ENCODE results near the gene DUSP6.
A peak's percentile ranks its signal among the peaks of the same experiment; 100 is the strongest.

Gene DUSP6

DNA sequence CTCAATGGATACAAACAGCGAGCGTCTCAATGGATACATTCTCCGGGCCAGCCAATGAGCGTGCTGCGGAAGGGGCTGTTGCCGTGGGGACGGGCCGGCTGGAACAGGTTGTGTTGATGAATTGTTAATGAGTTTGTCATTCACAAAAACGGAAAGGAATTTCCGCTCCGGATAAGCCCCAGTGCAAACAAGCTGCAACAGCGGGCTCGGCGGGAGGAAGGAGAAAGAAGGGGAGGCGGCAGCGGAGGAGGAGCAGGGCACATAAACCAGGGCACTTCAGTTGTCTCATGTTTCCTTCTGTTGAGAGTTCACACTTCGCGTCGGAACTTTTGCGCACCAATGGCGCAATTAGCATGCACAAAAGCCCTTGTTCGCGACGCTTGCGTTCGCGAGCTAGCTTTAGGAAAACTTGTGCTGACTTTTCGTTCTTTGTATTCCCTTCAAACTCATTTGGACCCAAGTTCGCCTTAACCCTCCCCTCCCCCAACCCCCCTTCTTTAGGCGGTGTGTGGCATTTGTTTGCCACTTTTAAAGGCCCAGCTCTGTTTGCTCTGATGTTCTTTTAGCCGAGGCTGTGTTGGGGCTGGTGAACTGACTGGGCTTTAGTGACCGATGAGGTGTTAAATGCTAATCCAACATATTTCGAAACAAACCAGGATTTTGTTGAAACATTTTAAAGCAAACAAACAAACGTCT is at the start of gene DUSP6:
TSS of gene DUSP6 (minus strand) at position 10 of the 696 bp plus-strand sequence. CDS start 462 bp downstream, outside the sequence.
- peak in 1 of 2 experiments; percentile 56 for DNase-seq

DNA sequence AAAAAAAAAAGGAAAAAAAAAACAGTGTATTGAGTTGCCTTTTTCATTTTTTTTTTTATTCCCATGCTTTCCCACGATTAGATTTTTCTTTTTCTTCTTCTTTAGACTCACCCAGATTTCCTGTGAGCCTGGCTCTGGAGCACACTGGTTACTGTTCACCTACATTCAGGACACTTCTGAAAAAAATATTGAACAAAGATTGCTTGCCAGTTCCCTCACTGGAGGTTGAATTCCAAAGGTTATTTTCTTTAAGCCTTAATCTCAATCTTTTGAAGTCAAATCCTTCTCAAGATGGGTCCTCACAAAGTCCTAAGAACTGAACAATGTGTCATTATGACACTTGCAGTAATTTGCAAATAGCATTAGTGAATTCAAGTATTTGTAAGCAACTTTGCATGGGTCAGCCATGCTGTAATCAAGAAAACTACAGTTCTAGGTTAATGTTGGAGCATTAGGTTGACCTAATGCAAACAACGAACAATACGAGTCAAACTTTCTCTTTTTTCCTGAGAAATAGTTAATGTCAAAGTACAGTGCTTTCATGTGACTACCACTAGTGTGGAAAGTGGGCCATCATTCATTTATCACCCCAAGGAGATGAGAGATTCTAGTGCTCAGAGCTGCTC is 49.2 kb upstream of the DUSP6 start:
- DNase-seq = no peak

GRCh38 chr12:89400415-89400814 is 48.1 kb upstream of the DUSP6 start:
- DNase-seq = no peak

- no peak for DNase-seq
These were observed 43.4 kb upstream of the DUSP6 start for GRCh38 chr12:89395712-89396111.

- DNase-seq = no peak
These were observed 41.3 kb upstream of the DUSP6 start for GRCh38 chr12:89393551-89394121.

DNA sequence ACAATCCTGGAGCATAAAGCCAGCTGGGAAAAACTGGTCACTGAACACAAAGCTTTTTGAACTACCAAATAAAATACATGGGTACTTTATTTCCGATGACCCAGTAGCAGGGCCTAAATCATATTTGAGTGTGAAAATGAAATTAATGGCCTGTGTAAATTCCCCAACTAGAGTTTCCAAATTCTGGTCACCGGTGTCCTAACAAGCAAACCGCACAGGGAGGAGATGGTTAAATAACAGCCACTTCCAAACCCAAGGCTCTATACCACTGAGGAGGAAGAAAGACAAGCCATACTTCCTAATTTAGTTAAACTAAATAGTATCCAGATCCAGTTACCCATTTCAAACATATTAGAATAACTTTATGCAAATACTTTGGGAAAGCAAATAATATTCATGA is 40.1 kb upstream of the DUSP6 start:
- DNase-seq = no peak

GRCh38 chr12:89391726-89392336 is 39.5 kb upstream of the DUSP6 start:
- DNase-seq = no peak

DNA sequence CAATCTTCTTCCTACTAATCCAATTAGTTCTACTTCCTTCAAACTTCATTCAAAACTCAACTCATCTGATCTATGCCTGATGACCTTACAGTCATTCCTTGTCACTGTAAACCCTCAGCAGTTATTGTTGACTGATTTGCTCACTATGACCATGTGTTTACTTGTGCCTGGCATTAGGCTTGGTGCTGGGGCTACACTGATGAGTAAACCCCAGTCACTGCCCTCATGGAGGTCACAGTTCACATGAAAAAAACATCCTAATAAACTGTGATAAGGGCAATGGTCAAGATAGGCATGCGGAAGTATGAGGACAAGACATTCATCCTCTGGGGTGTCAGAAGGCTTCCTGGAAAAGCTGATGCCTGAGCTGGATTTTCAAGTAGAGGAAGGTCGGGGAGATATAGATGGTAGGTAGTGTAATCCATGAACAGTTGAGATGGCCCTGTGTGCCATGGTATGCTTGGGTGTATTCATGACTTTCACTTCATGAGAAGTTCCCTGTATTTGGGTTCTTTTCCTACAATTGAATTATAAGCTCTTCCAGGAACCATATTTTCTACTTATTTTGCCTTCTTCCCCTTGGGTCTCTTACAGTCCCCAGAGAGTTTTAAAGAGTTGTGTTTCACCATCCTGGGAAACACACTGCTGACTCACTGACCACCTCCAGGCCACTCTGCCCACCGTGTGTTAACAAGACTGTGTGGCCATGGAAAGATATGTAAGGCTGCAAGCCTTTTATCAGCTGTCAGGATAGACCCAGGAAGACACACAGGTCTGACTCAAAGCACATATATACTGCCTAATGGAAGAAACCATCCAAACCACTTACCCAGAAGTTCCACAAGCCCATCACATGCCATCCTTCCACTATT is 38.7 kb upstream of the DUSP6 start:
- no peak for DNase-seq

DNA sequence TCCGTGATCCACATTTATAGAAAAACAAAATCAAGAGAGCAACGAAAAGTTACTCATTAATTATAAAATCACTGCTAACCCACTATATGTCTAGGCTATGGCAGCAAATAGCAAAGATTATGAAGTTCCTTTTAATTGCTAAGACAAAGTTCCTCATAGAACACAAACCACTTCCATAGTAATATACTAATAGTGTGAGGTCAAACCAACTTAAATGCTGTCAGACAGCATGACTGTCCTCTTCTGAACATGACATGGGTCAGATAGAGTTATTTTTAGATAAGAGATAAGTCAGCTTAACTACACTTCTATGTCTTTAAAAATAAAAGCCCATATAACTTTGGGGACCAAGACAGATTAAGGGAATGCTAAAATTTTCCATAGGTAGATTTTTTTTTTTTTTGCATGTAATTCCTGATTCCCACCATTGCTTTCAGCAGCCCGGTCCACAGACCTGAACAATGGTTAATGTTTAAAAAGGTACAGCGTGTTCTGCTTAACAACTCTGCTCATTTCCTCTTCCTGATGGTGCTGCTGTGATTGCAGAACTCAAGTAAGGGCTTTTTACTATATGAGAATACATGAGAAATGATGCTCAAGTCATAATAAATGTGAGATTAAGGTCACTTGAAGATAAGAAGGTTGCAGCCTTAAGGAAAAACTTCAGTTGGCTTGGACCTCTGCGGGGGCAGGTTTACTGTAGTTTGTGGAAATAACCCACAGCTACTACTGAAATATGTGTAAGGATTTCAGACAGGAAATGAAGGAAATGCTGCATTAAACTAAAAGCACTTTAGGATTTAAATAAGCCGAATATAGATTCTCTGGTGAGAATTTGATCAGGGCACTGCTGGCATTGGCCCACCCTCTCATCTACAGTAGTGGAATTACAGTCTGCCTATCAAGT is 37.7 kb upstream of the DUSP6 start:
- no peak for DNase-seq

- DNase-seq = no peak
These were observed 33.8 kb upstream of the DUSP6 start for GRCh38 chr12:89386138-89386537.

DNA sequence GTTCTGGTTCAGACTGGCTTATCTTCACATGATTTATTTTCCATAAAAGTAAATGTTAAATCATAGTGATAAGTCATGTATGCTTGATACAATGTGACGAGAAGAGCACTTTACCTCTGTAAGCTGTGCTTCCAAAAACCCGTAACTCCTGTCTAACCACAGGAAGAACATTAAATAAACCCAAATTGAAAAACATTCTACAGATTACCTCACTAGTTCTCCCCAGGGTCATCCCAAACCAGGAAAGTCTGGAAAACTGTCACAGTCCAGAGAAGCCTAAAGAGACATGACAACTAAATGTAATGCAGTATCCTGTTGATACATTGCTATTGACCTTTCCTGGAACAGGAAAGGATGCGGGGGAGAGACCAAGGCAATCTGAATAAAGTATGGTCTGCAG is 32.5 kb upstream of the DUSP6 start:
- DNase-seq = no peak

DNA sequence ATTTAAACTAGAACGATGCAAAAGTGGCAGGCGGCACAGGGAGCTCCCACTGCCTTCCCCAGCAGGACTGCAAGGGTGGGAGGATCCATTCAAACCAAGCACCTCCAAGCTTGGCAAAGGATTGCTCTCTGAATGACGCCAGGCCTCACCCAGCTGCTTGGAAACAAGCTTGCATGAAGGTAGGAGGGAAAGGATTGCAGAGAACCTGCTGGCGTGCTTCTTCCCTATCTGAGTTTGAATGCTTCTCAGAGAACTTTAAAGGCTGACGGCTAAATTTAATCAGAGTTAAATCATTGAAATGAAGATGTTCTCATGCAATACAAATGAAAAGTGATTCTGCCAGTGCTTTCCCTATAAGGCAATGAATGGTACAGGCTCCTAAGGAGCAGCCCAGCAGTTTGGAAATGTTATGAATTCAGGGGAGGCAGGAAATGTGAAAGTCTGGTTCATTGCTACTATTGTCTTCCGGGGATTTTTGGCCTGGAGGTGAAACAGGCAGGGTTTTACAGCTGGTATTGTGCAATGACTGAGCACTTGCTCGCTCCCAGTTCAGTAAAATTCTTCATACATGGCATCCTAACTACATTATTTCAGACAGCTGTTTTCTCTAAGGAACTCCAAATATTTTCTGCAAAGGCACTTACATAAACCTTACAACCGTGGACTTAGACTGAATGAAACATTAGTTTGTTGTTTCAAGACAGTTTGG is 31.9 kb upstream of the DUSP6 start:
- no peak for DNase-seq

DNA sequence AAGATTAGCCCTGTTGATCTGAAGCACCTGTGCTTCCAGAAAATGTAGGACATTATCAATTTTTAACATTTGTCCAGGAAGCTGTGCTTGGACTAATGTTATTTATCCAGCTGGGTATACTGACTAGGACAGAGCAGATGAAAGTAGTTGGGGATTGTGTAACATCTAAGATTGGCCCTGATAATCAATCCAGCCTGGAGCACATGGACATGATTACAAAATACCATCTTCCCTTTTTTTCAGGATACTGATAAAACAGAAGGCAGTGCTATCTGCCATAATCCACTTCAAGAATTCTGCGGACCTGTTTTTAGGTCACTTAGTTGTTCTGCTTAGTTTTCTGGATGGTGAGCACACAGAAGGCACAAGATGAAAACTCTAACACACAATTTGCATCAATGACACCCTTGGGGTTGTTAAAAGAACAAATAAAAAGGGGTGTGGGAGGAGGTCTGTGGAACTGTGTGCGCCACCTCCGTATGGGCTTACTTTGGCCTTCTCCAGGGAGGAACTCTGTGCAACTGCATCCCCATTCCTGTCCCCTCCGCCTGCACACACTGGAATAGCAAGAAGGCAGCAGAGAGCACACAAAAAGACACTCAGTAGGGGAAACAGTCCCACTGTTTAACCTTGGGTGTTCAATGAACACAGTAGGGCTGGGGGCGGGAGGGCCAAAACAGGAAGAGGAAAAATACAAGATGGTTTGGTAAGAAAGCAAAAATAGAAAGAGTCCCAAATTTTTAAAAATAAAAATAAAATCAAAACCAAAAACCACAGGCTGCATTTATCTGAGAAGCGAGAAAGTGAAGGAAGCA is 31.1 kb upstream of the DUSP6 start:
- DNase-seq = no peak

DNA sequence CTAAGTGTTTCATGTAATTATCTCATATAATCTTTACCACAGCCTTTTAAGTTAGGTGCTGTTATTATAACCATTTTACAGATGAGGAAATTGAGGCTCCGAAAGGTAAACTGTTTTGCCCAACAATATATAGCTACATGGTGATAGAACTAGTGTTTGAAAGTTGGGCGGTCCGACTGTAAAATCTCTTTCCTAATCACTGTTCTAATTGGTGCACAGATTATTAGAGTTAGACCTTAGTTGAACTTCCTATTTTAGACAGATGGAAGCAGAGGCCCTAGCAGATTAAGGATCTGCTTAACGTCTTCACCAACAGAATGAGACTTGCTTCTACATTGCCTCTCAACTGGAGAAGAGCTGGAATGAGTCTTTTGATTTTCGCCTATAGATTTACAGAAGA is 30.0 kb upstream of the DUSP6 start:
- DNase-seq = no peak

GRCh38 chr12:89379839-89380467 is 27.7 kb upstream of the DUSP6 start:
- no peak for DNase-seq

DNA sequence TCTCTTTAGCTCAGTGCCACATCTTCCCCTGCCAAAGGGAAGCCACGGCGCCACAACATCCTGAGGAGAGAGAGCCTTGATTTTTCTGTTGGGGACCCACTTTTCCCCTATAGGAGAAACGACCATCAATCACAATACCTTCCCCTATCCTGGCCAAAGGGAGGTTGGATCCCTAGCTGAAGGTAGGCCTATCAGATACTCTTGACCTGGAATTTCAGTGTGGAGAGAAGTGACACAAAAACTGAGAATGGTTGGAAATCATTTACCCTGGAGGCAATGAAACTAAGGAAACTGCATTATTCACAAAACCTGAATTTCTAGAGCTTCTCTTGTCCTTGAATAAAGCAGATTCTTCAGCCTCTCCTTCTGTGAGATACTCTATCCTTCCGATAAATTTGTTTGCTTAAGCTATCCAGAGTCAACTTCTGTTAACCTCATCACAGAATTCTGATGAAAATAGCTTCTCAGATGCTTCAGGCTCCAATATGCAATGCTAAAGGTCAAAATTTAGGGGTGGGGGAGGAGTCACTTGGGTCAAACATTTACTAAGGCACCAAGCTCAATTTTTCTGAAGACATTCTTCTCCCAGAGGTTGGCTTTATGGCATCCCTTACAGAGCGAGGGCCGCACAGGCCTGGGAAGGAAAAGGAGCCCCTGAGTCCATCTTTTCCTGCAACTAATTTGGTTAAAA is 27.0 kb upstream of the DUSP6 start:
- DNase-seq = no peak

DNA sequence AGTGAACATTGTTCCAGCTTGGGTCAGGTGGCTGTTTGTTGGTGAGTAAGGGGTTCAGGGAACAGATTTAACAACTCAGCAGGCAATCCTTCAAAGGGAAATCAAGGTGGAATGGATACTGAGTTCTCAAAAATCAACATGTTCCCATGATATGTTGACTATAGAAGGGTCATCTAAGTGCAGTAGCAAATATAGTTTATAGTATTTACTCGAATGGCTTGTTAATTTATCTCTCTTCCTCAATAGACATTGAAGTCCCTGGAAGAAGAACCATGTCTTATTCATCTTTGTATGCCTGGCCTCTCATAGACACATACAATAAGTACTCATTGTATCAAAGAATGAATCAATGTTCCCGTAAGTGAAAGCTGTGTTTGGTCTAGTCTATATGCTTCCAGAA is 24.5 kb upstream of the DUSP6 start:
- DNase-seq = no peak

- no peak for DNase-seq
These were observed 23.9 kb upstream of the DUSP6 start for GRCh38 chr12:89376202-89376529.
